ENCODE results near the gene ACOT6.
"Not testable (repeated sequence)": the region's sequence is repeated elsewhere in the genome, so short reads cannot be mapped to it uniquely, and the experiment has no call there.

ACOT6 gene

DNA sequence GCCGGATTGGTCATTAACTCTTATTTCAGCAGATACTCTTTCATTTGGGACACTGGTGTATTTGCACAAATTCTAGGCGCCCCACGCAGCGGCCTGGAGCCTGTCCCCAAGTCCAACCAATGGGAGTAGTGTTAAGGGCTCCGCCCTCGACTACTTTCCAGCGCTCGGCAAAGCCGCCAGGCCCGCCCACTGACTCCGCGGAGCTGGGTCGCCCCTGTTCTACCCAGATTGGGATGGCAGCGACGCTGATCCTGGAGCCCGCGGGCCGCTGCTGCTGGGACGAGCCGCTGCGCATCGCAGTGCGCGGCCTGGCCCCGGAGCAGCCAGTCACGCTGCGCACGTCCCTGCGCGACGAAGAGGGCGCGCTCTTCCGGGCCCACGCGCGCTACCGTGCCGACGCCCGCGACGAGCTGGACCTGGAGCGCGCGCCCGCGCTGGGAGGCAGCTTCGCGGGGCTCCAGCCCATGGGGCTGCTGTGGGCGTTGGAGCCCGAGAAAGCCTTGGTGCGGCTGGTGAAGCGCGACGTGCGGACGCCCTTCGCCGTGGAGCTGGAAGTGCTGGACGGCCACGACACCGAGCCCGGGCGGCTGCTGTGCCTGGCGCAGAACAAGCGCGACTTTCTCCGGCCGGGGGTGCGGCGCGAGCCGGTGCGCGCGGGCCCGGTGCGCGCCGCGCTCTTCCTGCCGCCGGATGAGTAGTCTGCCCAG, at the start of gene ACOT6:
TSS of gene ACOT6 (plus strand) at position 179 of the 707 bp plus-strand sequence. CDS start at position 234, 55 bp downstream.
- Histone ChIP-seq H3K9me3 (ENCODE audit: control insufficient read depth, insufficient read depth, low read depth, low read length) (no peaks in the 10 kb centered on the region), H3K36me3 (ENCODE audit: control insufficient read depth in 2 of 2, insufficient read depth in 1 of 2, low read length in 2 of 2) (no peaks in the 10 kb centered on the region), H3K4me1 (ENCODE audit: control insufficient read depth, insufficient read depth, low read length) (no peaks in the 10 kb centered on the region), H3K4me3 (ENCODE audit: low read depth, low read length) (peak within 1 kb of the TSS; percentile 57), H3K27ac (ENCODE audit: extremely low read depth, low read depth, low read length) (peak within 1 kb of the TSS; percentile 47; the same call in 1 of the 2 replicates)
- POLR2A ChIA-PET = interaction anchor here (0.6 to 2.1 kb wide), 4 partner anchors 11 to 44 kb away, joined by 3 to 6 read pairs (median 4); partner anchors contain the start of genes ACOT2 and ACOT4
- CTCF ChIA-PET = interaction anchor here (0.6 to 1.0 kb wide), 2 partner anchors 122 to 1192 kb away, joined by 3 read pairs; partner anchors contain the start of gene RIOX1
- TF ChIP-seq SP3 (tag by site-specific recombination; IDR thresholded peaks at IDR 0.05) = 0 out of 2 replicates have a peak, but pooled peaks have one; percentile 17
- peak; percentile 20; the same call in 1 of the 2 replicates for TF ChIP-seq IKZF3 (tag by site-specific recombination; IDR thresholded peaks at IDR 0.05)
- peak; percentile 58; the same call in 1 of the 2 replicates for TF ChIP-seq ZNF600 (tag by site-specific recombination; IDR thresholded peaks at IDR 0.05)
- TF ChIP-seq ZNF768 (tag by site-specific recombination; IDR thresholded peaks at IDR 0.05) = peak; percentile 41; the same call in 1 of the 2 replicates
- TF ChIP-seq ZBTB20 (tag by site-specific recombination; IDR thresholded peaks at IDR 0.05) = peak; percentile 35; the same call in 1 of the 2 replicates
- TF ChIP-seq ZNF202 (tag by site-specific recombination; IDR thresholded peaks at IDR 0.05; ENCODE audit: borderline replicate concordance) = no peak
- peak; percentile 52 for TF ChIP-seq SP2 (tag by site-specific recombination; IDR thresholded peaks at IDR 0.05)
- TF ChIP-seq, protein P1, sequence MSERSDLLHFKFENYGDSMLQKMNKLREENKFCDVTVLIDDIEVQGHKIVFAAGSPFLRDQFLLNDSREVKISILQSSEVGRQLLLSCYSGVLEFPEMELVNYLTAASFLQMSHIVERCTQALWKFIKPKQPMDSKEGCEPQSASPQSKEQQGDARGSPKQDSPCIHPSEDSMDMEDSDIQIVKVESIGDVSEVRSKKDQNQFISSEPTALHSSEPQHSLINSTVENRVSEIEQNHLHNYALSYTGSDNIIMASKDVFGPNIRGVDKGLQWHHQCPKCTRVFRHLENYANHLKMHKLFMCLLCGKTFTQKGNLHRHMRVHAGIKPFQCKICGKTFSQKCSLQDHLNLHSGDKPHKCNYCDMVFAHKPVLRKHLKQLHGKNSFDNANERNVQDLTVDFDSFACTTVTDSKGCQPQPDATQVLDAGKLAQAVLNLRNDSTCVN (tag by site-specific recombination; optimal IDR thresholded peaks at IDR 0.05) = peak; percentile 92
- no peak for TF ChIP-seq ZNF221 (tag by site-specific recombination; IDR thresholded peaks at IDR 0.05; ENCODE audit: borderline replicate concordance)
- no peak for TF ChIP-seq ZBTB48 (tag by site-specific recombination; IDR thresholded peaks at IDR 0.05)
- TF ChIP-seq GLIS1 (tag by site-specific recombination; IDR thresholded peaks at IDR 0.05) = peak; percentile 11; the same call in 1 of the 2 replicates
- no peak for TF ChIP-seq ZNF626 (tag by site-specific recombination; IDR thresholded peaks at IDR 0.05)
- TF ChIP-seq KLF9 (tag by site-specific recombination; IDR thresholded peaks at IDR 0.05; ENCODE audit: low read depth) = peak; percentile 53
- TF ChIP-seq ZFHX2 (tag by site-specific recombination; conservative IDR thresholded peaks at IDR 0.05) = peak; percentile 81
- no peak for TF ChIP-seq BCL11B (tag by site-specific recombination; IDR thresholded peaks at IDR 0.05; ENCODE audit: low read depth)
- TF ChIP-seq KLF10 (tag by site-specific recombination; IDR thresholded peaks at IDR 0.05) = peak; percentile 26; the same call in 1 of the 2 replicates
- no peak for TF ChIP-seq MZF1 (tag by site-specific recombination; IDR thresholded peaks at IDR 0.05; ENCODE audit: borderline replicate concordance)
- TF ChIP-seq ZBTB8A (tag by site-specific recombination; IDR thresholded peaks at IDR 0.05) = peak; percentile 83
- peak; percentile 54; the same call in 1 of the 2 replicates for TF ChIP-seq ZNF561 (tag by site-specific recombination; IDR thresholded peaks at IDR 0.05; ENCODE audit: borderline replicate concordance)
- no peak for TF ChIP-seq GLI4 (tag by site-specific recombination; IDR thresholded peaks at IDR 0.05)
- TF ChIP-seq ZNF660 (tag by site-specific recombination; IDR thresholded peaks at IDR 0.05) = peak; percentile 18; the same call in 1 of the 2 replicates

DNA sequence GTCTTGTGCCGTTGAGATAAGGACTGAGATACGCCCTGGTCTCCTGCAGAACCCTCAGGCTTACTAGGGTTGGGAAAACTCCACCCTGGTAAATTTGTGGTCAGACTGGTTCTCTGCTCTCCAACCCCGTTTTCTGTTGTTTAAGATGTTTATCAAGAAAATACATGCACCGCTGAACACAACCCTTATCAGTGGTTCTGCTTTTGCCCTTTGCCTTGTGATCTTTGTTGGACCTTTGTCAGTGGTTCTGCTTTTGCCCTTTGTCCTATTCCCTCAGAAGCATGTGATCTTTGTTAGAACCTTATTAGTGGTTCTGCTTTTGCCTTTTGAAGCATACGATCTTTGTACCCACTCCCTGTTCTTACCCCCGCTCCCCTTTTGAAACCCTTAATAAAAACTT, 49.6 kb upstream of the ACOT6 start:
- H3K27ac ChIP-seq (ENCODE audit: extremely low read depth, low read depth, low read length); H3K4me1 ChIP-seq (ENCODE audit: control insufficient read depth, insufficient read depth, low read length); POLR2A ChIA-PET; CTCF ChIA-PET; H3K9me3 ChIP-seq (ENCODE audit: control insufficient read depth, insufficient read depth, low read depth, low read length); H3K36me3 ChIP-seq (ENCODE audit: control insufficient read depth in 2 of 2, insufficient read depth in 1 of 2, low read length in 2 of 2); H3K4me3 ChIP-seq (ENCODE audit: low read depth, low read length): not testable (repeated sequence)
- TF ChIP-seq ZNF133 (tag by site-specific recombination; IDR thresholded peaks at IDR 0.05) = peak; percentile 17; the same call in 1 of the 2 replicates

DNA sequence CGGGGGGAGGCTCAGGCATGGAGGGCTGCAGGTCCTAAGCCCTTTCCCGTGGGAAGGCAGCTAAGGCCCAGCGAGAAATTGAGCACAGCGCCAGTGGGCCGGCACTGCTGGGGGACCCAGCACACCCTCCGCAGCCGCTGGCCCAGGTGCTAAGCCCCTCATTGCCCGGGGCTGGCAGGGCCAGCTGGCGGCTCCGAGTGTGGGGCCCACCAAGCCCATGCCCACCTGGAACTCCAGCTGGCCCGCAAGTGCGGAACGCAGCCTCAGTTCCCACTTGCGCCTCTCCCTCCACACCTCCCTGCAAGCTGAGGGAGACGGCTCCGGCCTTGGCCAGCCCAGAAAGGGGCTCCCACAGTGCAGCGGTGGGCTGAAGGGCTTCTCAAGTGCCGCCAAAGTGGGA, 45.9 kb upstream of the ACOT6 start:
- H3K4me3 ChIP-seq (ENCODE audit: low read depth, low read length); POLR2A ChIA-PET: not testable (repeated sequence)
- CTCF ChIA-PET = interaction anchor here (0.7 kb wide), 1 partner anchor 232 kb away, joined by 3 read pairs; no protein-coding TSS in a partner anchor

DNA sequence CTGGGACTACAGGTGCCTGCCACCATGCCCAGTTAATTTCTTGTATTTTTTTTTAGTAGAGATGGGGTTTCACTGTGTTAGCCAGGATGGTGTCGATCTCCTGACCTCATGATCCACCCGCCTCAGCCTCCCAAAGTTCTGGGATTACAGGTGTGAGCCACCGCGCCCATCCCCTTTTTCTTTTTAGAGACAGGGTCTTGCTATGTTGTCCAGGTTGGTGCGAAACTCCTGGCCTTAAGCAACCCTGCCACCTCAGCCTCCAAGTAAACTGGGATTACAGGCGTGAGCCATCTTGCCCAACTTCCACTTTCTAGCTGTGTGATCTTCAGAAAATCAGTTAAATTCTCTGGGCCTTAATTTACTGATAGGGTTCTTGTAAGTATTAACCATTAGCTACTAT, 45.4 kb upstream of the ACOT6 start:
- H3K27ac ChIP-seq (ENCODE audit: extremely low read depth, low read depth, low read length); H3K36me3 ChIP-seq (ENCODE audit: control insufficient read depth in 2 of 2, insufficient read depth in 1 of 2, low read length in 2 of 2); POLR2A ChIA-PET; H3K4me1 ChIP-seq (ENCODE audit: control insufficient read depth, insufficient read depth, low read length); H3K4me3 ChIP-seq (ENCODE audit: low read depth, low read length); H3K9me3 ChIP-seq (ENCODE audit: control insufficient read depth, insufficient read depth, low read depth, low read length): not testable (repeated sequence)
- CTCF ChIA-PET = interaction anchor here (0.7 kb wide), 1 partner anchor 231 kb away, joined by 3 read pairs; no protein-coding TSS in a partner anchor

More for the DNA sequence above, 45.9 kb upstream of the ACOT6 start:
- not testable (repeated sequence) for H3K4me1 ChIP-seq (ENCODE audit: control insufficient read depth, insufficient read depth, low read length); H3K36me3 ChIP-seq (ENCODE audit: control insufficient read depth in 2 of 2, insufficient read depth in 1 of 2, low read length in 2 of 2); H3K27ac ChIP-seq (ENCODE audit: extremely low read depth, low read depth, low read length); H3K9me3 ChIP-seq (ENCODE audit: control insufficient read depth, insufficient read depth, low read depth, low read length)
